ENCODE results near the gene ACBD4. TPM values are rescaled to one million over a fixed set of nuclear protein-coding genes. Genes with fewer than 3 reads are reported as not detected.

The ACBD4 gene
- total and polyA plus RNA-seq, 2 of the 13 experiments (the other 11 are each of a cell fraction or from before 2014, with no cell fraction given): 16.1 to 26.9 TPM

DNA sequence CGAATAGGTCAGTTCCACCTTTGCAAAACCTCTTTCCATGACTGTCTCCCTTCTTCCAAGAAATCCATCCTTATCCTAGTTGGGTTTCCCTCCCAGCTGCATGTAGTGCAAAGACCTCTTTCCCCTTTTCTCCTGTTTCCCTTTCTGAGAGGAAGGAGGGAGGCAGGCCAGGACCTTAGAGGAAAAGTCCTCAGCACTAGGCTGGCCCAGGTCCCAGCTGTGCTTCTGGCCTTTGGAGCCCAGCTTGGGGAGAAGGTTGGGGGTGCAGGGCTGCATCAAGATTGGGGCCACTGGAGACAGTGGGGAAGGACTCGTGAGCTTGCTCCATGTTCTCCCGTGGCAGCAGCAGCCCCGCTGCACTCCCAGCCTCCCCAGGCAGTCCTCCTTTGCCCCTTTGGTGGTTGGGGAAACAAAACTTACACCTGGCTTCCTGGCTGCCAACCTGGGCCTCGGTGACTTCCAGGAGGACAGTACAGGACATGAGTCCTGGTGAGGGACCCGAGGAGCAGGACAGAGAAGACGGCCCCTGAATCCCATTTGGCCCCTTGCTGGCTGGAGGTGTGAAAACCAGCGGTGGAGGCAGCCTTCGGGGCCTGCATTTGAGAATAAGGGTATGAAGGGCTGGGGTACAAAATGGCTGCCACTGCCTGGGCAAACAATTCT is 26.7 kb downstream of the ACBD4 start (continued):
- TF ChIP-seq, protein P1, sequence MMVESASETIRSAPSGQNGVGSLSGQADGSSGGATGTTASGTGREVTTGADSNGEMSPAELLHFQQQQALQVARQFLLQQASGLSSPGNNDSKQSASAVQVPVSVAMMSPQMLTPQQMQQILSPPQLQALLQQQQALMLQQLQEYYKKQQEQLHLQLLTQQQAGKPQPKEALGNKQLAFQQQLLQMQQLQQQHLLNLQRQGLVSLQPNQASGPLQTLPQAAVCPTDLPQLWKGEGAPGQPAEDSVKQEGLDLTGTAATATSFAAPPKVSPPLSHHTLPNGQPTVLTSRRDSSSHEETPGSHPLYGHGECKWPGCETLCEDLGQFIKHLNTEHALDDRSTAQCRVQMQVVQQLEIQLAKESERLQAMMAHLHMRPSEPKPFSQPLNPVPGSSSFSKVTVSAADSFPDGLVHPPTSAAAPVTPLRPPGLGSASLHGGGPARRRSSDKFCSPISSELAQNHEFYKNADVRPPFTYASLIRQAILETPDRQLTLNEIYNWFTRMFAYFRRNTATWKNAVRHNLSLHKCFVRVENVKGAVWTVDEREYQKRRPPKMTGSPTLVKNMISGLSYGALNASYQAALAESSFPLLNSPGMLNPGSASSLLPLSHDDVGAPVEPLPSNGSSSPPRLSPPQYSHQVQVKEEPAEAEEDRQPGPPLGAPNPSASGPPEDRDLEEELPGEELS (CRISPR knock-in tag; IDR thresholded peaks at IDR 0.05): no peak
- TF ChIP-seq ZNF570 (CRISPR knock-in tag; IDR thresholded peaks at IDR 0.05; ENCODE audit: borderline replicate concordance): no peak
- no peak for TF ChIP-seq ZNF749 (CRISPR knock-in tag; IDR thresholded peaks at IDR 0.05; ENCODE audit: borderline replicate concordance)
- TF ChIP-seq, protein P2, sequence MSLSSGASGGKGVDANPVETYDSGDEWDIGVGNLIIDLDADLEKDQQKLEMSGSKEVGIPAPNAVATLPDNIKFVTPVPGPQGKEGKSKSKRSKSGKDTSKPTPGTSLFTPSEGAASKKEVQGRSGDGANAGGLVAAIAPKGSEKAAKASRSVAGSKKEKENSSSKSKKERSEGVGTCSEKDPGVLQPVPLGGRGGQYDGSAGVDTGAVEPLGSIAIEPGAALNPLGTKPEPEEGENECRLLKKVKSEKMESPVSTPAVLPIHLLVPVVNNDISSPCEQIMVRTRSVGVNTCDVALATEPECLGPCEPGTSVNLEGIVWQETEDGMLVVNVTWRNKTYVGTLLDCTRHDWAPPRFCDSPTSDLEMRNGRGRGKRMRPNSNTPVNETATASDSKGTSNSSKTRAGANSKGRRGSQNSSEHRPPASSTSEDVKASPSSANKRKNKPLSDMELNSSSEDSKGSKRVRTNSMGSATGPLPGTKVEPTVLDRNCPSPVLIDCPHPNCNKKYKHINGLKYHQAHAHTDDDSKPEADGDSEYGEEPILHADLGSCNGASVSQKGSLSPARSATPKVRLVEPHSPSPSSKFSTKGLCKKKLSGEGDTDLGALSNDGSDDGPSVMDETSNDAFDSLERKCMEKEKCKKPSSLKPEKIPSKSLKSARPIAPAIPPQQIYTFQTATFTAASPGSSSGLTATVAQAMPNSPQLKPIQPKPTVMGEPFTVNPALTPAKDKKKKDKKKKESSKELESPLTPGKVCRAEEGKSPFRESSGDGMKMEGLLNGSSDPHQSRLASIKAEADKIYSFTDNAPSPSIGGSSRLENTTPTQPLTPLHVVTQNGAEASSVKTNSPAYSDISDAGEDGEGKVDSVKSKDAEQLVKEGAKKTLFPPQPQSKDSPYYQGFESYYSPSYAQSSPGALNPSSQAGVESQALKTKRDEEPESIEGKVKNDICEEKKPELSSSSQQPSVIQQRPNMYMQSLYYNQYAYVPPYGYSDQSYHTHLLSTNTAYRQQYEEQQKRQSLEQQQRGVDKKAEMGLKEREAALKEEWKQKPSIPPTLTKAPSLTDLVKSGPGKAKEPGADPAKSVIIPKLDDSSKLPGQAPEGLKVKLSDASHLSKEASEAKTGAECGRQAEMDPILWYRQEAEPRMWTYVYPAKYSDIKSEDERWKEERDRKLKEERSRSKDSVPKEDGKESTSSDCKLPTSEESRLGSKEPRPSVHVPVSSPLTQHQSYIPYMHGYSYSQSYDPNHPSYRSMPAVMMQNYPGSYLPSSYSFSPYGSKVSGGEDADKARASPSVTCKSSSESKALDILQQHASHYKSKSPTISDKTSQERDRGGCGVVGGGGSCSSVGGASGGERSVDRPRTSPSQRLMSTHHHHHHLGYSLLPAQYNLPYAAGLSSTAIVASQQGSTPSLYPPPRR (CRISPR knock-in tag; IDR thresholded peaks at IDR 0.05; ENCODE audit: borderline replicate concordance): no peak; the same call in 1 of the 2 replicates
- TF ChIP-seq, protein P3, sequence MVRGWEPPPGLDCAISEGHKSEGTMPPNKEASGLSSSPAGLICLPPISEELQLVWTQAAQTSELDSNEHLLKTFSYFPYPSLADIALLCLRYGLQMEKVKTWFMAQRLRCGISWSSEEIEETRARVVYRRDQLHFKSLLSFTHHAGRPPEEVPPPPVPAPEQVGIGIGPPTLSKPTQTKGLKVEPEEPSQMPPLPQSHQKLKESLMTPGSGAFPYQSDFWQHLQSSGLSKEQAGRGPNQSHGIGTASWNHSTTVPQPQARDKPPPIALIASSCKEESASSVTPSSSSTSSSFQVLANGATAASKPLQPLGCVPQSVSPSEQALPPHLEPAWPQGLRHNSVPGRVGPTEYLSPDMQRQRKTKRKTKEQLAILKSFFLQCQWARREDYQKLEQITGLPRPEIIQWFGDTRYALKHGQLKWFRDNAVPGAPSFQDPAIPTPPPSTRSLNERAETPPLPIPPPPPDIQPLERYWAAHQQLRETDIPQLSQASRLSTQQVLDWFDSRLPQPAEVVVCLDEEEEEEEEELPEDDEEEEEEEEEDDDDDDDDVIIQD (CRISPR knock-in tag; IDR thresholded peaks at IDR 0.05; ENCODE audit: low read depth): no peak
- TF ChIP-seq, protein P4, sequence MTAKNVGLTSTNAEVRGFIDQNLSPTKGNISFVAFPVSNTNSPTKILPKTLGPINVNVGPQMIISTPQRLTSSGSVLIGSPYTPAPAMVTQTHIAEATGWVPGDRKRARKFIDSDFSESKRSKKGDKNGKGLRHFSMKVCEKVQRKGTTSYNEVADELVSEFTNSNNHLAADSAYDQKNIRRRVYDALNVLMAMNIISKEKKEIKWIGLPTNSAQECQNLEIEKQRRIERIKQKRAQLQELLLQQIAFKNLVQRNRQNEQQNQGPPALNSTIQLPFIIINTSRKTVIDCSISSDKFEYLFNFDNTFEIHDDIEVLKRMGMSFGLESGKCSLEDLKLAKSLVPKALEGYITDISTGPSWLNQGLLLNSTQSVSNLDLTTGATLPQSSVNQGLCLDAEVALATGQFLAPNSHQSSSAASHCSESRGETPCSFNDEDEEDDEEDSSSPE (CRISPR knock-in tag; IDR thresholded peaks at IDR 0.05): no peak
- TF ChIP-seq SOX5 (CRISPR knock-in tag; IDR thresholded peaks at IDR 0.05; ENCODE audit: borderline replicate concordance): no peak; the same call in 1 of the 2 replicates
- no peak for TF ChIP-seq NFYB (CRISPR knock-in tag; IDR thresholded peaks at IDR 0.05)
- TF ChIP-seq ARNT2 (CRISPR knock-in tag; IDR thresholded peaks at IDR 0.05; ENCODE audit: low read depth): no peak; the same call in none of the 2 replicates
- TF ChIP-seq, protein P5, sequence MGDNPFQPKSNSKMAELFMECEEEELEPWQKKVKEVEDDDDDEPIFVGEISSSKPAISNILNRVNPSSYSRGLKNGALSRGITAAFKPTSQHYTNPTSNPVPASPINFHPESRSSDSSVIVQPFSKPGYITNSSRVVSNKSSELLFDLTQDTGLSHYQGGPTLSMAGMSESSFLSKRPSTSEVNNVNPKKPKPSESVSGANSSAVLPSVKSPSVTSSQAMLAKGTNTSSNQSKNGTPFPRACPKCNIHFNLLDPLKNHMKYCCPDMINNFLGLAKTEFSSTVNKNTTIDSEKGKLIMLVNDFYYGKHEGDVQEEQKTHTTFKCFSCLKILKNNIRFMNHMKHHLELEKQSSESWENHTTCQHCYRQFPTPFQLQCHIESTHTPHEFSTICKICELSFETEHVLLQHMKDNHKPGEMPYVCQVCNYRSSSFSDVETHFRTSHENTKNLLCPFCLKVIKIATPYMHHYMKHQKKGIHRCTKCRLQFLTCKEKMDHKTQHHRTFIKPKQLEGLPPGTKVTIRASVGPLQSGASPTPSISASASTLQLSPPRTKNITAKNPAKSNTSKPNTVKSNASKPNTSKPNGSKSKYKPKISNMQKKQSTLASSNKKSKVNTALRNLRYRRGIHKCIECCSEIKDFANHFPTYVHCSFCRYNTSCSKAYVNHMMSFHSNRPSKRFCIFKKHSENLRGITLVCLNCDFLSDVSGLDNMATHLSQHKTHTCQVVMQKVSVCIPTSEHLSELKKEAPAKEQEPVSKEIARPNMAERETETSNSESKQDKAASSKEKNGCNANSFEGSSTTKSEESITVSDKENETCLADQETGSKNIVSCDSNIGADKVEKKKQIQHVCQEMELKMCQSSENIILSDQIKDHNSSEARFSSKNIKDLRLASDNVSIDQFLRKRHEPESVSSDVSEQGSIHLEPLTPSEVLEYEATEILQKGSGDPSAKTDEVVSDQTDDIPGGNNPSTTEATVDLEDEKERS (CRISPR knock-in tag; IDR thresholded peaks at IDR 0.05): 0 out of 2 replicates have a peak, but pooled peaks have one; percentile 9
